Measurements from ENCODE around the gene NFKB1. TPM values are rescaled to one million over a fixed set of nuclear protein-coding genes. Genes with fewer than 3 reads are reported as not detected.

NFKB1 gene
- total RNA-seq, 1 donor from 2014 or later = 25.1 TPM

GRCh38 chr4:102606261-102606660 lies 105.1 kb downstream of the NFKB1 start:
- no peak for TF ChIP-seq CTCF (IDR thresholded peaks at IDR 0.05; ENCODE audit: unreplicated experiment)
- Mint-ChIP-seq H3K4me3 (ENCODE audit: low read depth) (no peak overlapping the region), H3K27ac (no peak overlapping the region), H3K36me3 (ENCODE audit: insufficient read depth) (peaks cover 24% of the 10 kb centered on the region), H3K9me3 (ENCODE audit: low read depth) (no peaks in the 10 kb centered on the region), H3K27me3 (no peaks in the 10 kb centered on the region), H3K4me1 (ENCODE audit: low read depth) (no peaks in the 10 kb centered on the region)
- DNase-seq (ENCODE audit: low spot score, unreplicated experiment) = no peak

GRCh38 chr4:102606846-102607450 lies 105.8 kb downstream of the NFKB1 start:
- H3K4me1 Mint-ChIP-seq (ENCODE audit: low read depth) = no peaks in the 10 kb centered on the region
- H3K4me3 Mint-ChIP-seq (ENCODE audit: low read depth) = no peak overlapping the region
- peaks cover 24% of the 10 kb centered on the region for H3K36me3 Mint-ChIP-seq (ENCODE audit: insufficient read depth)
- no peaks in the 10 kb centered on the region for H3K9me3 Mint-ChIP-seq (ENCODE audit: low read depth)
- no peaks in the 10 kb centered on the region for H3K27me3 Mint-ChIP-seq
- H3K27ac Mint-ChIP-seq = no peak overlapping the region
- TF ChIP-seq CTCF (IDR thresholded peaks at IDR 0.05; ENCODE audit: unreplicated experiment) = no peak
- DNase-seq (ENCODE audit: low spot score, unreplicated experiment) = no peak

GRCh38 chr4:102608190-102608589 lies 107.0 kb downstream of the NFKB1 start:
- H3K4me3 Mint-ChIP-seq (ENCODE audit: low read depth) = no peak overlapping the region
- no peaks in the 10 kb centered on the region for H3K4me1 Mint-ChIP-seq (ENCODE audit: low read depth)
- no peak for TF ChIP-seq CTCF (IDR thresholded peaks at IDR 0.05; ENCODE audit: unreplicated experiment)
- no peaks in the 10 kb centered on the region for H3K9me3 Mint-ChIP-seq (ENCODE audit: low read depth)
- no peak for DNase-seq (ENCODE audit: low spot score, unreplicated experiment)
- H3K36me3 Mint-ChIP-seq (ENCODE audit: insufficient read depth) = peaks cover 25% of the 10 kb centered on the region
- H3K27ac Mint-ChIP-seq = no peak overlapping the region
- no peaks in the 10 kb centered on the region for H3K27me3 Mint-ChIP-seq

GRCh38 chr4:102610007-102610406 lies 108.8 kb downstream of the NFKB1 start:
- peaks cover 33% of the 10 kb centered on the region for H3K36me3 Mint-ChIP-seq (ENCODE audit: insufficient read depth)
- H3K27me3 Mint-ChIP-seq = no peaks in the 10 kb centered on the region
- TF ChIP-seq CTCF (IDR thresholded peaks at IDR 0.05; ENCODE audit: unreplicated experiment) = no peak
- no peaks in the 10 kb centered on the region for H3K9me3 Mint-ChIP-seq (ENCODE audit: low read depth)
- DNase-seq (ENCODE audit: low spot score, unreplicated experiment) = no peak
- H3K4me3 Mint-ChIP-seq (ENCODE audit: low read depth) = no peak overlapping the region
- H3K27ac Mint-ChIP-seq = no peak overlapping the region
- no peaks in the 10 kb centered on the region for H3K4me1 Mint-ChIP-seq (ENCODE audit: low read depth)

- Mint-ChIP-seq H3K4me1 (ENCODE audit: low read depth) (no peaks in the 10 kb centered on the region), H3K27me3 (no peaks in the 10 kb centered on the region), H3K4me3 (ENCODE audit: low read depth) (no peak overlapping the region), H3K9me3 (ENCODE audit: low read depth) (no peaks in the 10 kb centered on the region), H3K36me3 (ENCODE audit: insufficient read depth) (peaks cover 36% of the 10 kb centered on the region), H3K27ac (no peak overlapping the region)
- no peak for DNase-seq (ENCODE audit: low spot score, unreplicated experiment)
- no peak for TF ChIP-seq CTCF (IDR thresholded peaks at IDR 0.05; ENCODE audit: unreplicated experiment)
Observed at GRCh38 chr4:102610476-102610875, 109.3 kb downstream of the NFKB1 start.

Data from progenitor cell of endocrine pancreas (in vitro differentiated cells).